OCI-LY1 (cell line): ENCODE data around the gene FANCD2.

Source experiments
- H2AFZ ChIP-seq: fragments of 200-600 bp; sonication (generic), shearing (Covaris generic); 2 replicates; pipeline ENCODE4 v1.6.0; 2014; ENCODE audit warnings: antibody characterized with exemption, mild to moderate bottlenecking, low read length
- H3F3A ChIP-seq: fragments of 200-600 bp; sonication (generic), shearing (Covaris generic); 2 replicates; pipeline ENCODE4 v1.6.0; 2014; ENCODE audit warnings: mild to moderate bottlenecking, antibody characterized with exemption, low read length, moderate library complexity; ENCODE audit not compliant: insufficient read depth
- H3K27ac ChIP-seq: fragments of 200-600 bp; sonication (generic); 2 replicates; pipeline ENCODE4 v1.5.1; 2014; ENCODE audit warnings: low read length, mixed run types, mild to moderate bottlenecking, low read depth; ENCODE audit not compliant: poor library complexity, severe bottlenecking
- H3K27me3 ChIP-seq: fragments of 200-600 bp; sonication (generic); 2 replicates; pipeline ENCODE4 v1.6.0; 2014; ENCODE audit warnings: antibody characterized with exemption, mild to moderate bottlenecking, low read length, moderate library complexity; ENCODE audit not compliant: insufficient read depth
- H3K36me3 ChIP-seq: fragments of 200-600 bp; sonication (generic); 2 replicates; pipeline ENCODE4 v1.6.1; 2014; ENCODE audit warnings: mild to moderate bottlenecking, antibody characterized with exemption, low read length, moderate library complexity, mixed read lengths; ENCODE audit not compliant: insufficient read depth
- H3K4me1 ChIP-seq: fragments of 200-600 bp; sonication (generic); 2 replicates; pipeline ENCODE4 v1.5.1; 2014; ENCODE audit warnings: mild to moderate bottlenecking, low read length, moderate library complexity; ENCODE audit not compliant: insufficient read depth, severe bottlenecking
- H3K4me2 ChIP-seq: fragments of 200-600 bp; sonication (generic), shearing (Covaris generic); 2 replicates; pipeline ENCODE4 v1.6.1; 2014; ENCODE audit warnings: low read length
- H3K4me3 ChIP-seq: fragments of 200-600 bp; sonication (generic); 2 replicates; pipeline ENCODE4 v1.5.1; 2014; ENCODE audit warnings: low read length, low read depth, mild to moderate bottlenecking, mixed read lengths; ENCODE audit not compliant: poor library complexity, severe bottlenecking
- H3K79me2 ChIP-seq: fragments of 200-600 bp; shearing (Covaris generic); 2 replicates; pipeline ENCODE4 v1.6.1; 2016; ENCODE audit warnings: mixed run types, low read length, mixed read lengths; ENCODE audit not compliant: insufficient read depth
- H3K9ac ChIP-seq: fragments of 200-600 bp; sonication (generic), shearing (Covaris generic); 2 replicates; pipeline ENCODE4 v1.6.1; 2014; ENCODE audit warnings: mild to moderate bottlenecking, low read length, mixed read lengths
- H3K9me2 ChIP-seq: fragments of 200-600 bp; sonication (generic), shearing (Covaris generic); 2 replicates; pipeline ENCODE4 v1.6.1; 2014; ENCODE audit warnings: low read depth, mild to moderate bottlenecking, low read length, mixed read lengths
- H3K9me3 ChIP-seq: fragments of 200-600 bp; shearing (Covaris generic); 2 replicates; pipeline ENCODE4 v1.6.1; 2014; ENCODE audit warnings: low read length, mixed read lengths
- H4K20me1 ChIP-seq: fragments of 200-600 bp; sonication (generic), shearing (Covaris generic); 2 replicates; pipeline ENCODE4 v1.6.0; 2016; ENCODE audit warnings: mild to moderate bottlenecking, low read length; ENCODE audit not compliant: insufficient read depth
- CTCF ChIP-seq: fragments of 200-600 bp; sonication (generic), shearing (Covaris generic); IDR thresholded peaks from 2 replicates; pipeline ENCODE4 v1.5.1; 2017; ENCODE audit warnings: mild to moderate bottlenecking, antibody characterized with exemption, low read length, moderate library complexity, mixed read lengths
- EZH2 ChIP-seq: fragments of 200-600 bp; sonication (generic), shearing (Covaris generic); IDR thresholded peaks from 2 replicates; pipeline ENCODE4 v1.8.0; 2017; ENCODE audit warnings: borderline replicate concordance, mixed run types, mild to moderate bottlenecking, antibody characterized with exemption, low read length, moderate library complexity, mixed read lengths

The FANCD2 gene

GRCh38 chr3:10108091-10108490 lies 81.9 kb downstream of the FANCD2 start, which contains the start of gene FANCD2OS:
TSS of gene FANCD2OS (minus strand) at chr3:10108255. CDS start at chr3:10104774, 3,481 bp downstream.
- no peak within 1 kb of the TSS for H3K9ac ChIP-seq
- H3K36me3 ChIP-seq = no peaks in the 10 kb centered on the region
- H3K4me2 ChIP-seq = no peak within 1 kb of the TSS
- H3K4me1 ChIP-seq = no peaks in the 10 kb centered on the region
- no peaks in the 10 kb centered on the region for H4K20me1 ChIP-seq
- no peak within 1 kb of the TSS for H2AFZ ChIP-seq
- no peaks in the 10 kb centered on the region for H3K9me2 ChIP-seq
- H3K9me3 ChIP-seq = no peaks in the 10 kb centered on the region
- H3K4me3 ChIP-seq = no peak within 1 kb of the TSS
- no peaks in the 10 kb centered on the region for H3F3A ChIP-seq
- no peak within 1 kb of the TSS for H3K27ac ChIP-seq
- no peak for TF ChIP-seq EZH2
- no peak for TF ChIP-seq CTCF
- H3K27me3 ChIP-seq = no peaks in the 10 kb centered on the region
- H3K79me2 ChIP-seq = no peaks in the 10 kb centered on the region

DNA sequence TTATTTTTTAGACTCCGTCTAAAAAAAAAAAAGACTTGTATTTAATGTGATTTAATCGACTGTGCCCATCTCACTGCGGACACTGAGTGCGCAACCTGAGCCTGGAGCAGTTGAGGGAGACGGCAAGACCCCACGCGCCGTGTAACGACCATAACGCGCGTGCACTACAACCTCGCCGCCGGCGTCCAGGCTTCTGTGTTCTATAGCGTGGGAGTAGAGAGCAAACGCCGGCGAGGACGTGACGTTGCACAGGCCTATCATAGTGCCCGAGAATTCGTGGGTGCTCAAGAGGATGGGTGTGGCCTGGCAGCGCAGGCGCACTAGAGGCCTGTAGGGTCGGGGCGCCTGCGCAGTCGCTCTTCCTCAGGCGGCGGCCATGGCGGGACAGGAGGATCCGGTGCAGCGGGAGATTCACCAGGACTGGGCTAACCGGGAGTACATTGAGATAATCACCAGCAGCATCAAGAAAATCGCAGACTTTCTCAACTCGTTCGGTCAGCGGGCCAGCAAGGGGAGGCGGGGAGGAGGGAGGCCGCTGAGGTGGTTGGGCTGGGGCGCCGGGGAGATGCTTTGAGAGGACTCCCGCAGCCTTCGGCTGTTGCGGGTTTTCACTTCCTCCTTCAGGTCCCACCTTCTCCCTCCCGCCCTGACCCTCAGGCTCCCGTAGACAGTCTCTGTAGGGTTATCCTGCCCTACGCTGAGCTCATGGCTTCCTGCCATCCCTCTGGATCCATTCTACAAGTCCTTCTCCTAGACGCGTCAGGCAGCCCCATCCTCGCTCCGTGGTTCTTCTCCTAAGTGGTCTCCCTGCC lies 89.3 kb downstream of the FANCD2 start, which contains the start of gene BRK1:
Gene BRK1, plus strand, starts transcription at position 350 of the 812 bp plus-strand sequence. Its CDS starts 27 bp downstream, at position 377.
- Histone ChIP-seq H3K9me2 (no peaks in the 10 kb centered on the region), H3K4me2 (peak within 1 kb of the TSS; percentile 81), H2AFZ (no peak within 1 kb of the TSS), H3K4me1 (peaks cover 24% of the 10 kb centered on the region), H3K27me3 (no peaks in the 10 kb centered on the region), H3K9ac (peak within 1 kb of the TSS; percentile 91), H3K36me3 (peaks cover 33% of the 10 kb centered on the region; the same call in 1 of the 2 replicates), H3K27ac (peak within 1 kb of the TSS; percentile 42), H3K79me2 (peaks cover 45% of the 10 kb centered on the region), H3K9me3 (no peaks in the 10 kb centered on the region), H3F3A (no peaks in the 10 kb centered on the region), H3K4me3 (peak within 1 kb of the TSS; percentile 91), H4K20me1 (no peaks in the 10 kb centered on the region)
- TF ChIP-seq CTCF = no peak
- TF ChIP-seq EZH2 = no peak

GRCh38 chr3:10116138-10116460 lies 89.9 kb downstream of the FANCD2 start:
- Histone ChIP-seq H3K36me3 (peaks cover 39% of the 10 kb centered on the region), H3K4me1 (peaks cover 24% of the 10 kb centered on the region), H3K27ac (peak overlapping the region; percentile 42), H3K27me3 (no peaks in the 10 kb centered on the region), H4K20me1 (no peaks in the 10 kb centered on the region), H2AFZ (no peak overlapping the region), H3K79me2 (peaks cover 50% of the 10 kb centered on the region), H3K9me3 (no peaks in the 10 kb centered on the region), H3K9me2 (no peaks in the 10 kb centered on the region), H3F3A (no peaks in the 10 kb centered on the region), H3K4me2 (peak overlapping the region; percentile 81), H3K4me3 (peak overlapping the region; percentile 91), H3K9ac (peak overlapping the region; percentile 91)
- TF ChIP-seq CTCF (no peak), EZH2 (no peak)
